NCI-H345 treated with DMSO at 0.1 percent for 48 hours (cell line): Measurements from ENCODE around the gene STK11.

Experiments
- DNase-seq: peaks from one replicate; lab custom pipeline; 2025; ENCODE audit not compliant: unreplicated experiment; lab: John Stamatoyannopoulos, UW

Gene STK11

GRCh38 chr19:1224047-1224825 is 18.7 kb downstream of the STK11 start:
- DNase-seq, result no peak

DNA sequence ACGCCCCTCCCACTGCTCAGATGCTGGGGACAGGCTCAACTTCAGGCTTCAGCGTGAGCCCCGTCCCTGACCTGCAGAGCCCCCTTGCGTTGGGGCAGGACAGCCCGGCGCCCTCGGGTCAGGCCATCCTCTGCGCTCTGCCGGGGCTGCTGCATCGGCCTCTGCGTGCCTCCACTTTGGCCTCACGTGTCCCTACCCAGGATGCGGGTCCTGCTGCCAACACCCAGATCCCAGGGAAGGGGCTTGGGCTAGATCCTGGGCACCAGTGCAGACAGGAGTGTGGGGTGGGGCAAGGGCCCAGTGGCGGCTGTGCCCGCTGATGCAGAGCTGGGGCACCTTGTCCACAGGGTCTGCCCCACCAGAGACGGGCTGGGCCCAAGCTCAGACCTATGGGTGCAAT is 19.3 kb downstream of the STK11 start:
- no peak for DNase-seq

DNA sequence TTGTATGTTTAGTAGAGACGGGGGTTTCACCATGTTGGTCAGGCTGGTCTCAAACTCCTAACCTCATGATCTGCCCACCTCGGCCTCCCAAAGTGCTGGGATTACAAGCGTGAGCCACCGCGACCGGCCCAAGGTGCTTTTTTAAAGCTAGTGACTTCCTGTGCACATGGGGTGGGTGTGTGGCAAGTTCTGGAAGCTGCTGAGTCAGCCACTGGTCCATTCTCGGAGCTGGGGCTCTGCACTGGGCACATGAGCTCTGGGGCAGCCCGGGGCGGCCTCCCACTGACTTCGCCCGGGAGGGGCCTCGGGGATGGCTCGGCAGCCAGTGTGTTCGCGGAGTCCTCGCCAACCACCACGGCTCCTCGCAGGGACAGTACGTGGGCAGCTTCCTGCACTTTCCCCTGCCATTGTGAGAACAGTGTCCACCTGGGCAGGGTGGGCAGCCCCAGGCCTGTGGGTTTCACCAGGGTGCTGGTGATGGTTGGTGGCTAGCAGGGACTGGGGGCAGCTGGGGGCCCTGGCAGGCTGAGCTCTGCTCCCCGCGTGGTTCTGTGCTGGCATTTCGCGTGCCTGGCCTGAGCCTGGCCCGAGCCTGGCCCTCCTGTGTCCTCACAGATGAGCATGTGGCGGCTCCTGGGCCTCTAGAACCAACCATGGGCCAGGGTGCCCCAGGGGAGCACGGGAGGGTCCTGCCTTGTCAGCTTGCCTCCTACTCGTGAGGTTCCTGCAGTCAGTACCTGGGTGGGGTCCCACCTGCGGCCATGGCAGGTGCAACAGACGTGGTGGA is 20.1 kb downstream of the STK11 start:
- DNase-seq, result no peak

DNA sequence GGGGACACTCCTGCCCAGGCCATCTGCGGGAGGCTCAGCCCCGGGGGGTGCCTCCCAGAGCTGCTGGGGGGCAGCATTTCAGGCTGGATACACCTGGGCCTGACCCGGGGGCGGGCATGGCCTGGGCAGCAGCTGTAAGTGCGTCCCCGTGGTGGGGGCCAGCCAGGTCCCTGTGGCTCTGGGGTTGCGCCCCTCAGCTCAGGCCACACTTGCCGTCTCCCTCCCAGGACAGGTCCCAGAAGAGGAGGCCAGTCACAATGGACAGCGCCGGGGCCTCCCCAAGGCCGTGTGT is 20.6 kb downstream of the STK11 start:
- no peak for DNase-seq

GRCh38 chr19:1226522-1227303 is 21.1 kb downstream of the STK11 start:
- no peak for DNase-seq

DNA sequence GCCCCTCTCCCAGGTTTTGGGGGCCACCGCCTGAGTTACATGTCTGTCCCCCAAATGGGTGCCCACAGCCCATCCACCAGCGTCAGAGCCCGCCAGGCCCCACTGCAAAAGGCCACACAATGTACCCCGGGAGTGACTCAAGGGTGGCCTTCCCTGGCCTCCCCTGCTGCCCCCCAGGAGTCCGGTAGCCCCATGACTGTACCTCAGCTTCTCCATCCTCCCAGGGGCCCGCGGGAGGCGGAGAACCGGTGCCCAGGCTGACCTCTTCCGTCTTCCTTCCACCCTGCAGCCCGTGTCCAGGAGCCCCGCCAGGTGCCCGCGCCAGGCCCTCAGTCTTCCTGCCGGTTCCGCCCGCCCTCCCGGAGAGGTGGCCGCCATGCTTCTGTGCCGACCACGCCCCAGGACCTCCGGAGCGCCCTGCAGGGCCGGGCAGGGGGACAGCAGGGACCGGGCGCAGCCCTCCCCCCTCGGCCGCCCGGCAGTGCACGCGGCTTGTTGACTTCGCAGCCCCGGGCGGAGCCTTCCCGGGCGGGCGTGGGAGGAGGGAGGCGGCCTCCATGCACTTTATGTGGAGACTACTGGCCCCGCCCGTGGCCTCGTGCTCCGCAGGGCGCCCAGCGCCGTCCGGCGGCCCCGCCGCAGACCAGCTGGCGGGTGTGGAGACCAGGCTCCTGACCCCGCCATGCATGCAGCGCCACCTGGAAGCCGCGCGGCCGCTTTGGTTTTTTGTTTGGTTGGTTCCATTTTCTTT is 21.9 kb downstream of the STK11 start:
- DNase-seq, result no peak

GRCh38 chr19:1228161-1228957 is 22.8 kb downstream of the STK11 start:
- no peak for DNase-seq

- no peak for DNase-seq
Observed at GRCh38 chr19:1229056-1229923, 23.7 kb downstream of the STK11 start.

DNA sequence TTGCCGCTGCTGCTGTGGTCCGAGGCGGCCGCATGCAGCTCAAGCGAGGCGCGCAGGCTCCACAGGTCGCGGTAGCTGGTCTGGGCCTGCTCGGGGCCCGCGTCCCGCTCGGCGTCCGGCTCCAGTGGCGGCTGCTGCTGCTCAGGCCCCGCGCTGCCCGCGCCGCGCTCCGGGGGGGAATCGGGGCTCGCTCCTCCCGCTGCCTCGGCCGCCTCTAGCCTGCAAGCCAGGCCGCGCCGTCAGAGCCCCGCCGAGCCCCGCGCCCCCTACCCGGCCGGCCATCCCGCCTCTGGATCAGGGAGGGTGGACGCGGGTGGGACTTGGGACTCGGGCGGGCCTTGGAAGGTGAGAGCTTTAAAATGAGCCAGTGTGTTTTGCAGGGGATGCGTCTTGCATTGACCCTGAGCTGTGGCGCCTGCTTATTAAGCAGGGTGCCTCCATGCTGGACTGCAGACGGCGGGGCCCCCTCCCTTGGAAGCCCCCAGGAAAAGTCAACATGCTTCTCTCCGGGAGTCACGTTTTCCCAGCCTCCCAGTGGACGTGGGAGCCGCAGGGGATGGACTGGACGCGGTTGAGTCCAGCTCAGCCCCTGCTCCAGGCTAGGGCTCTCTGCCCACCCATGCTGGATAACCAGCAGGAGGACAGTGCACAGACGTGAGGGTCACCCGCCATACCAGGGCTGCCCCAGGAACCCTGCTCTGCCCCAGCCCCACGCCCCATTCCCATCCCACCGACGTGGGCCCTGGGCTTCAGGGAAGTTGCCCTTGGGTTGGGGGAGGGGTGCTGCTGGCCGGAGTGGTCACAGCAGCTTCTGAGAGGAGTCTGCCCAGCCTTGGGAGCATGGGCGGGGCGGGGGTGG is 24.6 kb downstream of the STK11 start:
- DNase-seq, result no peak

GRCh38 chr19:1230783-1231489 is 25.4 kb downstream of the STK11 start:
- DNase-seq, result no peak

- no peak for DNase-seq
Observed at GRCh38 chr19:1231729-1232637, 26.4 kb downstream of the STK11 start.

- DNase-seq, result no peak
Observed at GRCh38 chr19:1232652-1233072, 27.1 kb downstream of the STK11 start.

DNA sequence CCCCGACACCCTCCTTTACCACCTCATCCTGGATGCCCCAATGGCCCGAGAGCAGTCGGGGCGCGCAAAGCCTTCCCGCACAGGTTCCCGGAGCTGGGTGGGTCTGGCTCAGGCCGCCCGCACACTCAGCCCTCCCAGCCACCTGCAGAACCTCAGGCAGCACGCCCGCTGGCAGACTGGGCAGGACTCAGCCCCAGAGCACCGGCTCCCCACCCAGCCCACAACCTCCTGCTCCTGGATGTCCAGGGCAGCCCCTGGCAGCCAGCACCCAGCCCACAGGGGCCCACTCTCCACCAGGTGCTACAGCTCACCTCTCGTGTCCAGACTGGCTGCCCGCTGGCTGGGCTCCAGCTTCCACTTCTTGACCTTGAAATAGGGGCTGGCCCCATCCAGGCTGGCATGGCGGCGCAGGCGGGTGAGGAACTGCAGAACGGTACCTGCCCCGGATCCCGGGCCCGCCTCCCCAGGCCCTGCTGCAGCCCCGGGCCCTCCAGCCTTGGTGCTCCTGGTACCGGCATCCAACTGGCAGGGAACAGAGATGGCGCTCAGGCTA is 27.6 kb downstream of the STK11 start:
- no peak for DNase-seq

DNA sequence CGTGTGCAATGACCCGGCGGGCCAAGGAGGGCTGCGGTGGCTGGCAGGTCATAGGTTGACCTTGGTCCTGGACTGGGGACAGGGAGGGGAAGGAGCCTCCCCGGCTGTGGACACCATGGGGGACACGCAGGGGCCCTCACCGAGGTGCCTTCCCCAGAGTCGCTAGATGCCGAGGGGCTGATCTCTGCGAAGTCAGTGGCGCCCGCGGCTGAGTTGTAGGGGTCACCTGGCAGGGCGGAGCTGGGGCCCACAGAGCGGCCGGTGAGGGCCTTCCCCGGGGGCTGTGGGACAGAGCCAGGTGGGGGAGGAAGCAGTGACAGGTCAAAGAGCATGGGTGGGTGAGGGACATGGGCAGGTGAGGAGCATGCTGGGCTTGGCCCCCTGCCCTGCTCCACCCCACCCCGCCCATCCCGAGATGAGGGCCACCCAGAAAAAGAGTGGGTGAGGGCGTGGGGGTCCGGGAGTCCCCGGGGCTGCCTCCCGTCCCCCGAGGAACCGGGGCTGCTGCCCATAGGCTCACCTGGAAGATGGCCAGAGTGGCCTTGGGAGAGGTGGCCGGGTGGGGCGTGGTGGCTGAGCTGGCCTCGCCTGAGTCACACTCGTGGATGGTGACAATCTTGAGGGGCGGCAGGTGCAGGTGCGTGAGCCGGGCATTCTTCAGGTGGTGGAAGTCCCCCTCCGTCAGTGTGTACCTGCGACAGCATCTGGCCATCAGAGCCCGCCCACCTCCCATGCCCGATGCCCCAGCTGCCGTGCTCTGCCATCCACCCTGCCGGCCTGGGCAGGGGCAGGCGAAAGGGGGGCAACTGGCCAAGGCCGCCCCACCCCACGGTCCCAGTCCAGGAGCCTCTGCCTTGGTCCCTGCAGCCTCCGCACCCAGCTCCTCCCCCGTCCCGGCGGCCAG is 28.7 kb downstream of the STK11 start:
- DNase-seq, result no peak

- no peak for DNase-seq
Observed at GRCh38 chr19:1234955-1235380, 29.4 kb downstream of the STK11 start.
